ENCODE results near the gene CNPY2.
A peak's percentile ranks its signal among the peaks of the same experiment; 100 is the strongest.

Gene CNPY2

DNA sequence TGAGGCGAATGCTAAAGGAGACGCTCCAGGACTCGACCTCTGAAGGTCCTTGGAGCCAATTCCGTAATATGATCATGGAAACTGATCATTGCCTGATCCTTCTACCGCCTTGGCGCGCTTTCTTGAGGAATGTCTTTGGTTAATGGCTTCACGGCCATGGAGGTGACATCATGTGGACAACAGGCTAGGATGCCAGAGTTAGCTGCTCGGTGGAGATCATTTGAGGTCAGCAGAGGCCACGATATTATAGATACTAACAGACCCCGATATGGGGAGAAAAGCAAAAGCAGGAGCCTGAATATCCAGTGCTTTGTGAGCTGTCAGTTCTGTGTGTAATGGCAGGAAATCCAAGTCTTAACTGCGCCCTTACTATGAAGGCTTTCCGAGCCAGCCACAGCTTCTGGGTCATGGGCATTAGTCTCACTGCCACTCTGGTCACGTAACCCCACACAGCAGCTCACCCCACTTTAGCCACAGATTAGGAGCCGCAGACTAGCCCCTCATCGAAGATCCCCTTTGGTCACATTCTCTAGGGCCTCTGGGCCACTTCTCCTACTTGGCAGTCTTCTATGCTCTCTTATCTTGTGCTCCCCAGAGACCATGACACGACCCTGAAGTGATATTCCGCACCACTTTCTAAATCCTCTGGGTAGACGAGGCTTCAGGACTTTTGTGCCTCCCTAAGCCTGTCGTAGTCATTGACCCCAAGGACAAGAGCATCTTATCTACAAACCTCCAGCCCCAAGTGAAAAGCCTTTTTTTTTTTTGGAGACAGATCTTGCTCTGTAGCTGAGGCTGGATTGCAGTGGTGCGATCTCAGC, 14.9 kb downstream of the CNPY2 start:
- peak overlapping the region; percentile 59 for H3K4me3 ChIP-seq (ENCODE audit: low read length)
- TF ChIP-seq, protein P1, sequence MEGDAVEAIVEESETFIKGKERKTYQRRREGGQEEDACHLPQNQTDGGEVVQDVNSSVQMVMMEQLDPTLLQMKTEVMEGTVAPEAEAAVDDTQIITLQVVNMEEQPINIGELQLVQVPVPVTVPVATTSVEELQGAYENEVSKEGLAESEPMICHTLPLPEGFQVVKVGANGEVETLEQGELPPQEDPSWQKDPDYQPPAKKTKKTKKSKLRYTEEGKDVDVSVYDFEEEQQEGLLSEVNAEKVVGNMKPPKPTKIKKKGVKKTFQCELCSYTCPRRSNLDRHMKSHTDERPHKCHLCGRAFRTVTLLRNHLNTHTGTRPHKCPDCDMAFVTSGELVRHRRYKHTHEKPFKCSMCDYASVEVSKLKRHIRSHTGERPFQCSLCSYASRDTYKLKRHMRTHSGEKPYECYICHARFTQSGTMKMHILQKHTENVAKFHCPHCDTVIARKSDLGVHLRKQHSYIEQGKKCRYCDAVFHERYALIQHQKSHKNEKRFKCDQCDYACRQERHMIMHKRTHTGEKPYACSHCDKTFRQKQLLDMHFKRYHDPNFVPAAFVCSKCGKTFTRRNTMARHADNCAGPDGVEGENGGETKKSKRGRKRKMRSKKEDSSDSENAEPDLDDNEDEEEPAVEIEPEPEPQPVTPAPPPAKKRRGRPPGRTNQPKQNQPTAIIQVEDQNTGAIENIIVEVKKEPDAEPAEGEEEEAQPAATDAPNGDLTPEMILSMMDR (conservative IDR thresholded peaks at IDR 0.05; ENCODE audit: low read depth, low read length): no peak
- DNase-seq (ENCODE audit: low read depth): no peak

DNA sequence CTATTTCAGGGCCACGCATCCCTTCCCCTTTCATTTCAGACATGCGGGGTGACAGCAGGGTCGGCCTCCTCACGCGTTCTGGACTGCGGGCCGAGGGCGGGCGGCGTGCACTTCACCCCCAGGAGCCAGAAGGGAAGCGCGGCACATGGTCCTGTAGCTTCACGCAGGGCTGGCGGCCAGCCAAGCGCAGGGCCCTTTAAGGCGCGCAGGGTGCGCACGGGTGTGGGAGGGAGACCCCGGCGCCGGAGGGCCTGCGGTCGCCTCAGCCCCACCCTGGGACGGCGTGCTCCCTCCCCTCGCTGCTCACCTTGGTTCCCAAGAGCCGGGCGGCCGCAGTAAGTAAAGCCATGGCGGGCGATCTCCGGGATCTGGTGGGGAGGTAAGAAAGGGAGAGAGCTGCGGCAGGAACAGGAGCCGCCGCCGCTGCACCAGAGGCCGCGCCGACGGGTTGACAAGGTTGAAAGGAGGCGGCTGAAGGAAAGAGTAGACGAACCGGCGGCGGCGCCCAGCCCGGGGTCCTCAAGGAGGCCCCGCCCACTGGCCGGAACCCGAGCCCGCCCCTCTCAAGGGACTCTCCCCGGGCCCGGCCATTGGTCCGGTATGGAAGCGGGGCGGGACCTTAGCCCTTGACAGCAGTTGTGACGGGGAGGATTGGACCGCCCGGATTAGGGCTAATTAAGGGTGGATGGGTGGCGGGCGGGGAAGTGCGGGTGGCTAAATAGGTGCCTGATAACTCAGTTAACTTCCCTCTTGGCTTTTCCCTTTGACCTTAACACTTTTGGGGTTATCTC, 15.7 kb downstream of the CNPY2 start, which contains the start of gene CS:
Gene CS, minus strand, starts transcription at position 478 of the 791 bp plus-strand sequence. Its CDS starts 129 bp downstream, at position 349.
- TF ChIP-seq, protein P1 (conservative IDR thresholded peaks at IDR 0.05; ENCODE audit: low read depth, low read length): no peak
- H3K4me3 ChIP-seq (ENCODE audit: low read length): peak within 1 kb of the TSS; percentile 78
- peak; percentile 92 for DNase-seq (ENCODE audit: low read depth)

DNA sequence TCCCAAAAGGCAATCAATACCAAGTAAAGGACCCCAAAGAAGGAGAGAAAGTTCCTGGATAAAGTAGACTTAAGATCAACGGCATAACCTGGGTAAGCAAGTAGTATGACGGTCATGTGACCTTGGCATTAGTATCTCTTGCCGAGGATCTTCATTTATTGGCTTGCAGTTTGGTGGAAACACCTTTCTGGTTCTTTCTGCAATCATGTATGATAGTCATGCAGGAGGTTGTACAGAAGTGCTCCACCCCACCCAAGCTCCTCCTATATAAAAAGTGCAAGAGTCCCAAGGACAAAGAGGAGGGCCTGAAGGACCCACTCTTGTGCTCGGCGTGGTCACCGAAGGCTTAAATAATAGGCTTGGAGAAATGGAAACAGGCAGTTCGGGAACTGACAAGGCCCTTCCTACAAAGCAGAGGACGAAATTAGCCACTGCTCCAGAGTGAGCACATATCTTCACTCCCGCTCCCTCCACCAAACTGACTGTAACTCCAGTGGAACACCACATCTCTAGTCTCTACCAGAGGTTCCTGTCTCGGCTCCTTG, 16.4 kb downstream of the CNPY2 start:
- TF ChIP-seq, protein P1 (conservative IDR thresholded peaks at IDR 0.05; ENCODE audit: low read depth, low read length): no peak
- H3K4me3 ChIP-seq (ENCODE audit: low read length): peak overlapping the region; percentile 78
- peak; percentile 7 for DNase-seq (ENCODE audit: low read depth)

DNA sequence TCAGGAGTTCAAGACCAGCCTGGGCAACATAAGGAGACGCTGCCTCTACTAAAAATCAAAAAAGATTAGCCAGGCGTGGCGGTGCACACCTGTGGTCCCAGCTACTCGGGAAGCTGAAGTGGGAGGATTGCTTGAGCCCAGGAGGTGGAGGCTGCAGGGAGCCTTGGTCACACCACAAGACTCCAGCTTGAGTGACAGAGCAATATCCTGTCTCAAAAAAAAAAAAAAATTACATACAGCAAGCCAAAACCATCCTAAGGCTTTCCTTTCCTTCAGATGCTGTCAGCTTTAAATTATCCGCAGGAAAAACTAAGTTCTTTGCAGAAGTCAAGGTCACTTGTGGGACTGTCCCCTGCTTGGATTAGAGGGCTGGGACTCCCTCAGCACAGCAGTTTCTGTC, 17.0 kb downstream of the CNPY2 start:
- TF ChIP-seq, protein P1 (conservative IDR thresholded peaks at IDR 0.05; ENCODE audit: low read depth, low read length): no peak
- H3K4me3 ChIP-seq (ENCODE audit: low read length): peak overlapping the region; percentile 78
- DNase-seq (ENCODE audit: low read depth): no peak

DNA sequence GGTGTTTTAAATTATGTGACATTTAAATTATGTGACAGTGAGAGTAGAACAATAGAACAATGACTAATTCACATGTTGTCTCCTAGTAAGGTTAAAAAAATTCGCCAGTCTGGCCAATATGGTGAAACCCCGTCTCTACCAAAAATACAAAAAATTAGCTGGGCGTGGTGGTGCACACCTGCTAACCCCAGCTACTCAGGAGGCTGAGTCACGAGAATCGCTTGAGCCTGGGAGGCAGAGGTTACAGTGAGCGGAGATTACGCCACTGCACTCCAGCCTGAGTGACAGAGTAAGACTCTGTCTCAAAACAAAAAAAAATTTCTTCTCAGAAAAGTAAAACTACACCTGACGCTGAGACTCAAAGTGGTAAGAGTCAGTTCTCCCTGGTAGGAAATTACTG, 18.4 kb downstream of the CNPY2 start:
- TF ChIP-seq, protein P1 (conservative IDR thresholded peaks at IDR 0.05; ENCODE audit: low read depth, low read length): no peak
- no peak overlapping the region for H3K4me3 ChIP-seq (ENCODE audit: low read length)
- no peak for DNase-seq (ENCODE audit: low read depth)

DNA sequence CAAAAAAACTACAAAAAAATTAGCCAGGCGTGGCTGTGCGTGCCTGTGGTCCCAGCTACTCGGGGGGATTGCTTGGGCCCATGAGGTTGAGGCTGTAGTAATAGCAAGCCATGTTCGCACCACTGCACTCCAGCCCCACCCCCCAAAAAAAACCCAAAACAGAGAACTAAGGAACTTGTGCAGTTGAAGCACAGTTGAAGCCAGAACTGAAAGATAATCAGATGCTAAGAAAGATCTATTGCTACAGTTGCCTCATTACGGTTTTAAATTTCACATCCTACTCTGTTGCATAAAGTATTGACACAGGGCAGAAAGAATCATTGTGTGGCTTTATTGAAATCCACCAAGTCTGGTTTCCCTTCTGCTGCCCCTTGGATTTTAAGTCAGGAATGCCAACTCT, 19.5 kb downstream of the CNPY2 start:
- DNase-seq (ENCODE audit: low read depth): no peak
- TF ChIP-seq, protein P1 (conservative IDR thresholded peaks at IDR 0.05; ENCODE audit: low read depth, low read length): no peak

More for the DNA sequence above, 19.5 kb downstream of the CNPY2 start:
- H3K4me3 ChIP-seq (ENCODE audit: low read length): no peak overlapping the region

Data from retinal pigment epithelial cell (primary cell).